PC-9 (cell line): ENCODE measurements around the gene ECHDC3. TPM values are rescaled to one million over a fixed set of nuclear protein-coding genes. Genes with fewer than 3 reads are reported as not detected.

Source experiments
- BruUV-seq: library from RNA; stranded (reverse); fragments of 400-500 nt; replicated peaks from 2 replicates; lab custom pipeline; 2021; lab: Mats Ljungman, UMichigan
- CTCF ChIA-PET: fragments of 300-600 bp; sonication (Branson Sonifier 250); formaldehyde crosslinking; loops from one replicate; lab custom pipeline; 2022; ENCODE audit warnings: antibody characterized with exemption; lab: Charles Lee
- POLR2A ChIA-PET: fragments of 300-600 bp; sonication (Branson Sonifier 250); formaldehyde crosslinking; loops from one replicate; lab custom pipeline; 2022; ENCODE audit warnings: antibody characterized with exemption; ENCODE audit not compliant: unreplicated experiment; lab: Charles Lee
- DNase-seq, 2 experiments: peaks; one replicate each; pipeline versions ENCODE4 v3.0.0 to v3.0.0-alpha.2; 2015 to 2022; ENCODE audit warnings: mixed read lengths in 1 of 2
- H2AFZ ChIP-seq: fragments of 200-600 bp; sonication (generic); 2 replicates; pipeline ENCODE4 v1.8.1; 2017; ENCODE audit warnings: antibody characterized with exemption
- H3F3A ChIP-seq: fragments of 200-600 bp; sonication (generic); 2 replicates; pipeline ENCODE4 v1.8.1; 2017; ENCODE audit warnings: antibody characterized with exemption, mild to moderate bottlenecking, low read depth; ENCODE audit not compliant: insufficient read depth
- H3K27ac ChIP-seq: fragments of 200-600 bp; sonication (generic); 2 replicates; pipeline ENCODE4 v1.6.1; 2016; ENCODE audit warnings: mixed run types
- H3K27me3 ChIP-seq: fragments of 200-600 bp; sonication (generic); 2 replicates; pipeline ENCODE4 v1.6.1; 2016; ENCODE audit warnings: low read depth, mixed run types; ENCODE audit not compliant: insufficient read depth
- H3K36me3 ChIP-seq: fragments of 200-600 bp; sonication (generic); 2 replicates; pipeline ENCODE4 v1.6.1; 2016; ENCODE audit warnings: low read depth, mixed run types
- H3K4me1 ChIP-seq: fragments of 200-600 bp; sonication (generic); replicated peaks from 2 replicates; pipeline ENCODE4 v1.6.1; 2016; ENCODE audit warnings: mixed run types; ENCODE audit not compliant: insufficient read depth
- H3K4me2 ChIP-seq: fragments of 200-600 bp; sonication (generic); 2 replicates; pipeline ENCODE4 v1.6.1; 2017; ENCODE audit warnings: mixed run types
- H3K4me3 ChIP-seq: fragments of 200-600 bp; sonication (generic); 2 replicates; pipeline ENCODE4 v1.6.1; 2016; ENCODE audit warnings: mixed run types
- H3K79me2 ChIP-seq: fragments of 200-600 bp; sonication (generic); 2 replicates; pipeline ENCODE4 v1.6.1; 2017; ENCODE audit warnings: low read depth, mixed run types
- H3K9me2 ChIP-seq: fragments of 200-600 bp; sonication (generic); 2 replicates; pipeline ENCODE4 v1.8.1; 2017; ENCODE audit warnings: mild to moderate bottlenecking; ENCODE audit not compliant: insufficient read depth
- H3K9me3 ChIP-seq: fragments of 200-600 bp; sonication (generic); 2 replicates; pipeline ENCODE4 v1.8.1; 2016; ENCODE audit warnings: low read depth; ENCODE audit not compliant: insufficient read depth
- H4K20me1 ChIP-seq: fragments of 200-600 bp; sonication (generic); 2 replicates; pipeline ENCODE4 v1.8.1; 2017; ENCODE audit not compliant: insufficient read depth
- CTCF ChIP-seq: fragments of 200-600 bp; sonication (generic); conservative IDR thresholded peaks from 2 replicates; pipeline ENCODE4 v1.6.1; 2017; ENCODE audit warnings: mixed run types, antibody characterized with exemption, mild to moderate bottlenecking, moderate library complexity
- EZH2 ChIP-seq: fragments of 200-600 bp; sonication (generic); IDR thresholded peaks from 2 replicates; pipeline ENCODE4 v1.8.0; 2017; ENCODE audit warnings: antibody characterized with exemption, low read depth
- intact Hi-C: fragments of 100-400 bp; cut with micrococcal nuclease; formaldehyde crosslinking; loops from one replicate; pipeline ENCODE4 v1.10.0; 2022; ENCODE audit not compliant: unreplicated experiment
- total RNA-seq: library from RNA; stranded (reverse); gene quantifications from 2 replicates; pipeline ENCODE4 v1.2.3, GENCODE V29; 2021

The ECHDC3 gene
- total RNA-seq, 1 experiment from 2014 or later, result not detected

GRCh38 chr10:11775412-11775811, 33.2 kb downstream of the ECHDC3 start:
- H3K27ac ChIP-seq, result no peak overlapping the region
- H4K20me1 ChIP-seq, result no peaks in the 10 kb centered on the region
- no peaks in the 10 kb centered on the region for H3K9me2 ChIP-seq
- H3K9me3 ChIP-seq, result no peaks in the 10 kb centered on the region
- peaks cover 10% of the 10 kb centered on the region; the same call in 1 of the 2 replicates for H3K4me1 ChIP-seq
- H3K36me3 ChIP-seq, result no peaks in the 10 kb centered on the region
- H3K4me3 ChIP-seq, result no peak overlapping the region
- H3K27me3 ChIP-seq, result no peaks in the 10 kb centered on the region
- H2AFZ ChIP-seq, result no peak overlapping the region
- intact Hi-C loops, result no loop called here
- TF ChIP-seq EZH2, result no peak
- no peak for TF ChIP-seq CTCF
- BruUV-seq, result no TSS peak
- H3K79me2 ChIP-seq, result no peaks in the 10 kb centered on the region
- no peak overlapping the region for H3K4me2 ChIP-seq
- no peak for DNase-seq
- POLR2A ChIA-PET, result no interaction called here
- CTCF ChIA-PET, result no interaction called here
- H3F3A ChIP-seq, result no peaks in the 10 kb centered on the region

GRCh38 chr10:11776080-11776479, 33.9 kb downstream of the ECHDC3 start:
- intact Hi-C loops, result no loop called here
- Histone ChIP-seq H3K9me3 (no peaks in the 10 kb centered on the region), H3K4me1 (peaks cover 10% of the 10 kb centered on the region; the same call in 1 of the 2 replicates), H3K4me3 (no peak overlapping the region), H3K4me2 (0 out of 2 replicates have a peak overlapping the region, but pooled peaks have one; percentile 16), H3K27ac (no peak overlapping the region), H3F3A (no peaks in the 10 kb centered on the region), H3K9me2 (no peaks in the 10 kb centered on the region), H4K20me1 (no peaks in the 10 kb centered on the region), H2AFZ (0 out of 2 replicates have a peak overlapping the region, but pooled peaks have one; percentile 39), H3K36me3 (no peaks in the 10 kb centered on the region), H3K27me3 (no peaks in the 10 kb centered on the region), H3K79me2 (no peaks in the 10 kb centered on the region)
- ChIA-PET POLR2A (no interaction called here), CTCF (no interaction called here)
- DNase-seq, result peak; percentile 11 to 78
- no TSS peak for BruUV-seq
- TF ChIP-seq EZH2 (no peak), CTCF (no peak)

- no peak overlapping the region for H3K4me3 ChIP-seq
- H3F3A ChIP-seq, result no peaks in the 10 kb centered on the region
- ChIA-PET CTCF (no interaction called here), POLR2A (no interaction called here)
- H2AFZ ChIP-seq, result no peak overlapping the region
- no peaks in the 10 kb centered on the region for H3K36me3 ChIP-seq
- H3K4me1 ChIP-seq, result 0 out of 2 replicates have a peak, but pooled peaks cover 4% of the 10 kb centered on the region
- no peak overlapping the region for H3K27ac ChIP-seq
- intact Hi-C loops, result loop anchor here (10.0 kb wide), 1 partner anchor 414 kb away; the partner anchor contains the start of genes CDC123 and NUDT5
- H3K27me3 ChIP-seq, result no peaks in the 10 kb centered on the region
- no TSS peak for BruUV-seq
- no peaks in the 10 kb centered on the region for H3K9me3 ChIP-seq
- TF ChIP-seq CTCF (no peak), EZH2 (no peak)
- no peaks in the 10 kb centered on the region for H4K20me1 ChIP-seq
- DNase-seq, result no peak
- H3K9me2 ChIP-seq, result no peaks in the 10 kb centered on the region
- H3K79me2 ChIP-seq, result no peaks in the 10 kb centered on the region
- no peak overlapping the region for H3K4me2 ChIP-seq
These were observed 38.9 kb downstream of the ECHDC3 start for GRCh38 chr10:11781114-11781513.
